WTC11 (cell line): ENCODE data around the gene GAP43. TPM values are rescaled to one million over a fixed set of nuclear protein-coding genes. Genes with fewer than 3 reads are reported as not detected.

Experiments used
- ATAC-seq: fragments of 200-7000 bp; cut with Tn5 transposase; 2 replicates; pipeline ENCODE4 v1.10.0; 2021; ENCODE audit warnings: mild to moderate bottlenecking, moderate library complexity
- CTCF ChIA-PET: fragments of 300-600 bp; sonication (Branson Sonifier 250); formaldehyde crosslinking; loops from one replicate; lab custom pipeline; 2021; ENCODE audit warnings: antibody characterized with exemption; lab: Charles Lee
- POLR2A ChIA-PET: fragments of 350-600 bp; sonication (Branson Sonifier 250); formaldehyde crosslinking; loops from one replicate; lab custom pipeline; 2021; ENCODE audit warnings: antibody characterized with exemption; lab: Charles Lee
- DNase-seq: peaks from one replicate; pipeline ENCODE4 v3.0.0; 2021; ENCODE audit warnings: low spot score
- H3K27ac Mint-ChIP-seq: 2 replicates; pipeline ENCODE4 v1.8.0; 2021; ENCODE audit warnings: mixed read lengths
- H3K27me3 Mint-ChIP-seq: 2 replicates; pipeline ENCODE4 v1.8.0; 2021; ENCODE audit warnings: low read depth, mild to moderate bottlenecking, moderate library complexity, mixed read lengths
- H3K36me3 Mint-ChIP-seq: 2 replicates; pipeline ENCODE4 v1.8.0; 2021; ENCODE audit warnings: mixed read lengths
- H3K4me1 Mint-ChIP-seq: 2 replicates; pipeline ENCODE4 v1.8.0; 2022; ENCODE audit warnings: mixed read lengths
- H3K4me3 Mint-ChIP-seq: 2 replicates; pipeline ENCODE4 v1.8.0; 2021; ENCODE audit warnings: mild to moderate bottlenecking, moderate library complexity, mixed read lengths
- H3K9me3 Mint-ChIP-seq: 2 replicates; pipeline ENCODE4 v1.8.0; 2021; ENCODE audit warnings: mixed read lengths
- ARID4B ChIP-seq: sonication (generic); formaldehyde crosslinking; IDR thresholded peaks from 2 replicates; pipeline ENCODE4 v1.8.0; 2023; ENCODE audit warnings: missing genetic modification reagents, mild to moderate bottlenecking, borderline replicate concordance
- ATF3 ChIP-seq: sonication (generic); formaldehyde crosslinking; conservative IDR thresholded peaks from 2 replicates; pipeline ENCODE4 v1.8.1; 2022; ENCODE audit warnings: mild to moderate bottlenecking, missing genetic modification reagents
- CBFB ChIP-seq: sonication (generic); formaldehyde crosslinking; IDR thresholded peaks from 2 replicates; pipeline ENCODE4 v1.8.1; 2022; ENCODE audit warnings: mild to moderate bottlenecking, low read depth, missing genetic modification reagents
- CREB1 ChIP-seq: sonication (generic); formaldehyde crosslinking; IDR thresholded peaks from 2 replicates; pipeline ENCODE4 v1.8.0; 2023; ENCODE audit warnings: mild to moderate bottlenecking, missing genetic modification reagents
- CREM ChIP-seq: sonication (generic); formaldehyde crosslinking; IDR thresholded peaks from 2 replicates; pipeline ENCODE4 v1.8.1; 2022; ENCODE audit warnings: mild to moderate bottlenecking, missing genetic modification reagents, moderate library complexity
- ELF4 ChIP-seq: sonication (generic); formaldehyde crosslinking; IDR thresholded peaks from 2 replicates; pipeline ENCODE4 v1.8.1; 2022; ENCODE audit warnings: low read depth, mild to moderate bottlenecking, moderate library complexity, missing genetic modification reagents
- FOXJ3 ChIP-seq: sonication (generic); formaldehyde crosslinking; IDR thresholded peaks from 2 replicates; pipeline ENCODE4 v1.9.0; 2021; ENCODE audit warnings: missing genetic modification reagents, mild to moderate bottlenecking, borderline replicate concordance
- FOXK1 ChIP-seq: sonication (generic); formaldehyde crosslinking; IDR thresholded peaks from 2 replicates; pipeline ENCODE4 v1.8.0; 2022; ENCODE audit warnings: mild to moderate bottlenecking, moderate library complexity, missing genetic modification reagents
- FOXP1 ChIP-seq: sonication (generic); formaldehyde crosslinking; IDR thresholded peaks from 2 replicates; pipeline ENCODE4 v1.8.0; 2022; ENCODE audit warnings: missing genetic modification reagents, mild to moderate bottlenecking, moderate library complexity, borderline replicate concordance
- GRHL2 ChIP-seq: fragments of 250-450 bp; sonication (Bioruptor Pico); IDR thresholded peaks from 2 replicates; pipeline ENCODE4 v1.8.0; 2022; ENCODE audit warnings: mild to moderate bottlenecking, moderate library complexity; ENCODE audit not compliant: insufficient replicate concordance, severe bottlenecking
- HMGA2 ChIP-seq: fragments of 250-450 bp; sonication (Bioruptor Pico); IDR thresholded peaks from 2 replicates; pipeline ENCODE4 v1.4.0; 2021; ENCODE audit warnings: mild to moderate bottlenecking, moderate library complexity
- MYBL2 ChIP-seq: sonication (generic); formaldehyde crosslinking; IDR thresholded peaks from 2 replicates; pipeline ENCODE4 v1.8.1; 2023; ENCODE audit warnings: mild to moderate bottlenecking, moderate library complexity, missing genetic modification reagents
- NR2C2 ChIP-seq: sonication (generic); formaldehyde crosslinking; IDR thresholded peaks from 2 replicates; pipeline ENCODE4 v1.8.0; 2022; ENCODE audit warnings: mild to moderate bottlenecking, missing genetic modification reagents
- PRRX2 ChIP-seq: fragments of 250-450 bp; sonication (Bioruptor Pico); IDR thresholded peaks from 2 replicates; pipeline ENCODE4 v1.8.0; 2021; ENCODE audit warnings: mild to moderate bottlenecking
- RELA ChIP-seq: sonication (generic); formaldehyde crosslinking; IDR thresholded peaks from 2 replicates; pipeline ENCODE4 v1.8.1; 2022; ENCODE audit warnings: missing genetic modification reagents, mild to moderate bottlenecking, borderline replicate concordance
- RORB ChIP-seq: fragments of 250-450 bp; sonication (Bioruptor Pico); IDR thresholded peaks from 2 replicates; pipeline ENCODE4 v1.9.0; 2021; ENCODE audit warnings: mild to moderate bottlenecking
- SMAD3 ChIP-seq: sonication (generic); formaldehyde crosslinking; IDR thresholded peaks from 2 replicates; pipeline ENCODE4 v1.8.0; 2022; ENCODE audit warnings: missing genetic modification reagents, mild to moderate bottlenecking, borderline replicate concordance
- SP1 ChIP-seq: sonication (generic); formaldehyde crosslinking; conservative IDR thresholded peaks from 2 replicates; pipeline ENCODE4 v1.8.1; 2022; ENCODE audit warnings: missing genetic modification reagents
- ZBTB43 ChIP-seq: sonication (generic); formaldehyde crosslinking; IDR thresholded peaks from 2 replicates; pipeline ENCODE4 v1.8.1; 2023; ENCODE audit warnings: mild to moderate bottlenecking, missing genetic modification reagents
- ZNF232 ChIP-seq: sonication (generic); formaldehyde crosslinking; IDR thresholded peaks from 2 replicates; pipeline ENCODE4 v1.8.0; 2022; ENCODE audit warnings: mild to moderate bottlenecking, missing genetic modification reagents
- ZNF263 ChIP-seq: sonication (generic); formaldehyde crosslinking; IDR thresholded peaks from 2 replicates; pipeline ENCODE4 v1.8.1; 2022; ENCODE audit warnings: low read depth, mild to moderate bottlenecking, moderate library complexity, missing genetic modification reagents
- ZNF671 ChIP-seq: fragments of 250-450 bp; sonication (Bioruptor Pico); IDR thresholded peaks from 2 replicates; pipeline ENCODE4 v1.8.0; 2021; ENCODE audit warnings: mild to moderate bottlenecking
- total RNA-seq: library from RNA; stranded (reverse); gene quantifications from 3 replicates; pipeline ENCODE4 v1.2.3, GENCODE V29; 2021
- TF ChIP-seq, protein P1 (sequence below): sonication (generic); formaldehyde crosslinking; IDR thresholded peaks from 2 replicates; pipeline ENCODE4 v1.8.0; 2023; ENCODE audit warnings: mild to moderate bottlenecking, missing genetic modification reagents
- TF ChIP-seq, protein P2 (sequence below): sonication (generic); formaldehyde crosslinking; IDR thresholded peaks from 2 replicates; pipeline ENCODE4 v1.8.1; 2023; ENCODE audit warnings: mild to moderate bottlenecking, missing genetic modification reagents, moderate library complexity
- TF ChIP-seq, protein P3 (sequence below): sonication (generic); formaldehyde crosslinking; IDR thresholded peaks from 2 replicates; pipeline ENCODE4 v1.8.0; 2022; ENCODE audit warnings: mild to moderate bottlenecking, missing genetic modification reagents

GAP43 gene
- total RNA-seq, 1 experiment from 2014 or later: 19.9 TPM

GRCh38 chr3:115670911-115671310 is 47.6 kb downstream of the GAP43 start:
- POLR2A ChIA-PET: no interaction called here
- DNase-seq (no peak), ATAC-seq (no peak)
- Mint-ChIP-seq H3K36me3 (no peaks in the 10 kb centered on the region), H3K4me1 (peaks cover 18% of the 10 kb centered on the region), H3K27ac (no peak overlapping the region), H3K4me3 (no peak overlapping the region), H3K27me3 (no peaks in the 10 kb centered on the region), H3K9me3 (peaks cover 3% of the 10 kb centered on the region; the same call in 1 of the 2 replicates)
- TF ChIP-seq ATF3: no peak
- TF ChIP-seq GRHL2 (CRISPR knock-in tag): no peak
- TF ChIP-seq CBFB (CRISPR knock-in tag): no peak
- TF ChIP-seq MYBL2: no peak
- TF ChIP-seq CREM (CRISPR knock-in tag): no peak
- TF ChIP-seq ZBTB43: no peak
- no peak for TF ChIP-seq ZNF263 (CRISPR knock-in tag)
- no peak for TF ChIP-seq PRRX2
- TF ChIP-seq NR2C2 (CRISPR knock-in tag): no peak
- TF ChIP-seq, protein P1, sequence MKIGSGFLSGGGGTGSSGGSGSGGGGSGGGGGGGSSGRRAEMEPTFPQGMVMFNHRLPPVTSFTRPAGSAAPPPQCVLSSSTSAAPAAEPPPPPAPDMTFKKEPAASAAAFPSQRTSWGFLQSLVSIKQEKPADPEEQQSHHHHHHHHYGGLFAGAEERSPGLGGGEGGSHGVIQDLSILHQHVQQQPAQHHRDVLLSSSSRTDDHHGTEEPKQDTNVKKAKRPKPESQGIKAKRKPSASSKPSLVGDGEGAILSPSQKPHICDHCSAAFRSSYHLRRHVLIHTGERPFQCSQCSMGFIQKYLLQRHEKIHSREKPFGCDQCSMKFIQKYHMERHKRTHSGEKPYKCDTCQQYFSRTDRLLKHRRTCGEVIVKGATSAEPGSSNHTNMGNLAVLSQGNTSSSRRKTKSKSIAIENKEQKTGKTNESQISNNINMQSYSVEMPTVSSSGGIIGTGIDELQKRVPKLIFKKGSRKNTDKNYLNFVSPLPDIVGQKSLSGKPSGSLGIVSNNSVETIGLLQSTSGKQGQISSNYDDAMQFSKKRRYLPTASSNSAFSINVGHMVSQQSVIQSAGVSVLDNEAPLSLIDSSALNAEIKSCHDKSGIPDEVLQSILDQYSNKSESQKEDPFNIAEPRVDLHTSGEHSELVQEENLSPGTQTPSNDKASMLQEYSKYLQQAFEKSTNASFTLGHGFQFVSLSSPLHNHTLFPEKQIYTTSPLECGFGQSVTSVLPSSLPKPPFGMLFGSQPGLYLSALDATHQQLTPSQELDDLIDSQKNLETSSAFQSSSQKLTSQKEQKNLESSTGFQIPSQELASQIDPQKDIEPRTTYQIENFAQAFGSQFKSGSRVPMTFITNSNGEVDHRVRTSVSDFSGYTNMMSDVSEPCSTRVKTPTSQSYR (CRISPR knock-in tag): no peak
- TF ChIP-seq RORB (CRISPR knock-in tag): no peak
- no peak for TF ChIP-seq SMAD3 (CRISPR knock-in tag)
- no peak for TF ChIP-seq FOXK1
- TF ChIP-seq CREB1 (CRISPR knock-in tag): no peak
- no peak for TF ChIP-seq FOXP1 (CRISPR knock-in tag)
- TF ChIP-seq FOXJ3: no peak
- no peak for TF ChIP-seq ZNF671 (CRISPR knock-in tag)
- no peak for TF ChIP-seq HMGA2 (CRISPR knock-in tag)
- TF ChIP-seq SP1 (CRISPR knock-in tag): no peak
- CTCF ChIA-PET: no interaction called here

GRCh38 chr3:115671761-115672455 is 48.6 kb downstream of the GAP43 start:
- H3K27ac Mint-ChIP-seq: no peak overlapping the region
- no peak for DNase-seq
- no peak for ATAC-seq
- CTCF ChIA-PET: no interaction called here
- H3K4me1 Mint-ChIP-seq: peaks cover 11% of the 10 kb centered on the region
- H3K9me3 Mint-ChIP-seq: peaks cover 3% of the 10 kb centered on the region; the same call in 1 of the 2 replicates
- no peaks in the 10 kb centered on the region for H3K27me3 Mint-ChIP-seq
- H3K4me3 Mint-ChIP-seq: no peak overlapping the region
- no peaks in the 10 kb centered on the region for H3K36me3 Mint-ChIP-seq
- POLR2A ChIA-PET: no interaction called here
- TF ChIP-seq ZNF232 (CRISPR knock-in tag): no peak
- TF ChIP-seq ARID4B (CRISPR knock-in tag): no peak
- TF ChIP-seq RORB (CRISPR knock-in tag): no peak
- no peak for TF ChIP-seq RELA (CRISPR knock-in tag)
- no peak for TF ChIP-seq ELF4 (CRISPR knock-in tag)
- TF ChIP-seq, protein P2, sequence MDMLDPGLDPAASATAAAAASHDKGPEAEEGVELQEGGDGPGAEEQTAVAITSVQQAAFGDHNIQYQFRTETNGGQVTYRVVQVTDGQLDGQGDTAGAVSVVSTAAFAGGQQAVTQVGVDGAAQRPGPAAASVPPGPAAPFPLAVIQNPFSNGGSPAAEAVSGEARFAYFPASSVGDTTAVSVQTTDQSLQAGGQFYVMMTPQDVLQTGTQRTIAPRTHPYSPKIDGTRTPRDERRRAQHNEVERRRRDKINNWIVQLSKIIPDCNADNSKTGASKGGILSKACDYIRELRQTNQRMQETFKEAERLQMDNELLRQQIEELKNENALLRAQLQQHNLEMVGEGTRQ (CRISPR knock-in tag): no peak
- TF ChIP-seq, protein P3, sequence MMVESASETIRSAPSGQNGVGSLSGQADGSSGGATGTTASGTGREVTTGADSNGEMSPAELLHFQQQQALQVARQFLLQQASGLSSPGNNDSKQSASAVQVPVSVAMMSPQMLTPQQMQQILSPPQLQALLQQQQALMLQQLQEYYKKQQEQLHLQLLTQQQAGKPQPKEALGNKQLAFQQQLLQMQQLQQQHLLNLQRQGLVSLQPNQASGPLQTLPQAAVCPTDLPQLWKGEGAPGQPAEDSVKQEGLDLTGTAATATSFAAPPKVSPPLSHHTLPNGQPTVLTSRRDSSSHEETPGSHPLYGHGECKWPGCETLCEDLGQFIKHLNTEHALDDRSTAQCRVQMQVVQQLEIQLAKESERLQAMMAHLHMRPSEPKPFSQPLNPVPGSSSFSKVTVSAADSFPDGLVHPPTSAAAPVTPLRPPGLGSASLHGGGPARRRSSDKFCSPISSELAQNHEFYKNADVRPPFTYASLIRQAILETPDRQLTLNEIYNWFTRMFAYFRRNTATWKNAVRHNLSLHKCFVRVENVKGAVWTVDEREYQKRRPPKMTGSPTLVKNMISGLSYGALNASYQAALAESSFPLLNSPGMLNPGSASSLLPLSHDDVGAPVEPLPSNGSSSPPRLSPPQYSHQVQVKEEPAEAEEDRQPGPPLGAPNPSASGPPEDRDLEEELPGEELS (CRISPR knock-in tag): no peak
